WERI-Rb-1 (cell line): ENCODE data around the gene SNU13.
"Not testable (repeated sequence)": the region's sequence is repeated elsewhere in the genome, so short reads cannot be mapped to it uniquely, and the experiment has no call there.

Experiments
- DNase-seq: peaks from one replicate; pipeline ENCODE4 v3.0.0-alpha.2; 2020
- H3K27ac ChIP-seq: fragments of 250-450 bp; sonication (Bioruptor Pico); 2 replicates; pipeline ENCODE4 v1.5.1; 2020; ENCODE audit warnings: mild to moderate bottlenecking, moderate library complexity
- H3K27me3 ChIP-seq: fragments of 250-450 bp; sonication (Bioruptor Pico); 2 replicates; pipeline ENCODE4 v1.5.1; 2021; ENCODE audit warnings: mild to moderate bottlenecking, low read depth, moderate library complexity; ENCODE audit not compliant: insufficient read depth, severe bottlenecking
- H3K36me3 ChIP-seq: fragments of 250-450 bp; sonication (Bioruptor Pico); 2 replicates; pipeline ENCODE4 v1.5.1; 2020; ENCODE audit warnings: mild to moderate bottlenecking, moderate library complexity
- H3K4me3 ChIP-seq: 2 replicates; pipeline ENCODE4 v1.5.1; 2011; ENCODE audit warnings: low read depth, mild to moderate bottlenecking, control low read depth, low read length
- H3K9me3 ChIP-seq: fragments of 250-450 bp; sonication (Bioruptor Pico); 2 replicates; pipeline ENCODE4 v1.5.1; 2021; ENCODE audit warnings: mild to moderate bottlenecking, moderate library complexity; ENCODE audit not compliant: severe bottlenecking
- TF ChIP-seq, protein P1 (sequence below): IDR thresholded peaks from 2 replicates; pipeline ENCODE4 v1.5.1; 2011; ENCODE audit warnings: low read depth, mild to moderate bottlenecking, control low read depth, inconsistent platforms, low read length

Gene SNU13

DNA sequence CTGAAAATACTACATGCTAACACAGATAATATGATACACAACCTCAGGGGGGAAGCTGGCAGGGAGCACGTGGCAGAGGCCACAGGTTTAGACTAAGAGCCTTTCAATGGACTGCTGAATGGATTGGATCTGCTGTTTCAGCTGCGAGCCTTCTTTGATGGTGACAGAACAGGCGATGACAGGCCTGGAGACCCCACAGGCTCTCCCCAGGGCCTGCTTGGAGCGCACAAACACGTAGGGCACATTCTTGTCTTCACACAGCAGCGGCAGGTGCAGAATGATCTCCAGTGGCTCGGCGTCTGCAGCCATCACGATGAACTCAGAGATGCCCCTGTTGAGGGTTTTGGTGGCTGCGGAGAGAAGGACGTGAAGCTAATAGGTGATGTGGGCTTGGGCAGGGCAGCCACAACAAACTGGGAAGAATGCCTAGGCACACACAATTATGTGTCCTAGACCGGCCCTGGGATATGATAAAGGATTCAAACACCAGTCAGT is 13.8 kb downstream of the SNU13 start:
- H3K4me3 ChIP-seq = no peak overlapping the region
- DNase-seq = no peak
- TF ChIP-seq, protein P1, sequence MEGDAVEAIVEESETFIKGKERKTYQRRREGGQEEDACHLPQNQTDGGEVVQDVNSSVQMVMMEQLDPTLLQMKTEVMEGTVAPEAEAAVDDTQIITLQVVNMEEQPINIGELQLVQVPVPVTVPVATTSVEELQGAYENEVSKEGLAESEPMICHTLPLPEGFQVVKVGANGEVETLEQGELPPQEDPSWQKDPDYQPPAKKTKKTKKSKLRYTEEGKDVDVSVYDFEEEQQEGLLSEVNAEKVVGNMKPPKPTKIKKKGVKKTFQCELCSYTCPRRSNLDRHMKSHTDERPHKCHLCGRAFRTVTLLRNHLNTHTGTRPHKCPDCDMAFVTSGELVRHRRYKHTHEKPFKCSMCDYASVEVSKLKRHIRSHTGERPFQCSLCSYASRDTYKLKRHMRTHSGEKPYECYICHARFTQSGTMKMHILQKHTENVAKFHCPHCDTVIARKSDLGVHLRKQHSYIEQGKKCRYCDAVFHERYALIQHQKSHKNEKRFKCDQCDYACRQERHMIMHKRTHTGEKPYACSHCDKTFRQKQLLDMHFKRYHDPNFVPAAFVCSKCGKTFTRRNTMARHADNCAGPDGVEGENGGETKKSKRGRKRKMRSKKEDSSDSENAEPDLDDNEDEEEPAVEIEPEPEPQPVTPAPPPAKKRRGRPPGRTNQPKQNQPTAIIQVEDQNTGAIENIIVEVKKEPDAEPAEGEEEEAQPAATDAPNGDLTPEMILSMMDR = no peak
- no peak overlapping the region for H3K27ac ChIP-seq
- H3K9me3 ChIP-seq = no peaks in the 10 kb centered on the region
- peaks cover 39% of the 10 kb centered on the region for H3K36me3 ChIP-seq
- no peaks in the 10 kb centered on the region for H3K27me3 ChIP-seq

DNA sequence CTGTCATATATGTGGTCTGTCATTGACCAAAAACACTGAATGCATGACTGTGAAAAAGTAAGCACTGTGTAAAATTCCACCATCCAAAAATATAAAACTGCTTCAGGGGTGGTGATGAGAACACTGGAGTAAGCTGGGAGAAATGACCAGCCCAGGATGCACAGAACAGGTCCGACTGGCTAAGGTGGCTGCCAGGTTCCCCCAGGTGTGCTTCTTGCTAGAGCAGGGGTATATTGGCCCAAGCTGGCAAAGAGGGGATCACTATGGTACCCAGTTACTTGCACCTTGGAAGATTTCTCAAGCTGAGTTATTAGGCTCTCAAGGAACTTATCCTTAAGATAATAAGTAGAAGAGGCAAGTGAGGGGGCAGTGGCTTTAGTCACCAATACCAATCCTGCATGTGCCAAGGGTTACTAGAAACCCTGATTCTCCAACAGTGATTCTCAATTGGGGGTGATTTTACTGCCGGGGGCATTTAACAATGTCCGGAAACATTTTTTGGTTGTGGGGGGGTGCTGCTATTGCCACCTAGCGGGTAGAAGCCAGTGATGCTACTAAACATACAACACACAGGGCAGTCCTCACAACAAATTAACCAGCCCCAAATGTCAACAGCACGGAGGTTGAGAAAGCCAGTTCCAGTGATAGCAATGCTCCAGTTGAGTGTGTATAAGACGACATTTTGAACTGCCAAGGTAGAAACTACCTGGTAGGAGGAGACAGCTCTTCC is 15.7 kb downstream of the SNU13 start:
- TF ChIP-seq, protein P1 = no peak
- no peaks in the 10 kb centered on the region for H3K27me3 ChIP-seq
- DNase-seq = no peak
- H3K4me3 ChIP-seq = no peak overlapping the region
- H3K36me3 ChIP-seq = peaks cover 24% of the 10 kb centered on the region
- H3K27ac ChIP-seq = no peak overlapping the region
- H3K9me3 ChIP-seq = no peaks in the 10 kb centered on the region

DNA sequence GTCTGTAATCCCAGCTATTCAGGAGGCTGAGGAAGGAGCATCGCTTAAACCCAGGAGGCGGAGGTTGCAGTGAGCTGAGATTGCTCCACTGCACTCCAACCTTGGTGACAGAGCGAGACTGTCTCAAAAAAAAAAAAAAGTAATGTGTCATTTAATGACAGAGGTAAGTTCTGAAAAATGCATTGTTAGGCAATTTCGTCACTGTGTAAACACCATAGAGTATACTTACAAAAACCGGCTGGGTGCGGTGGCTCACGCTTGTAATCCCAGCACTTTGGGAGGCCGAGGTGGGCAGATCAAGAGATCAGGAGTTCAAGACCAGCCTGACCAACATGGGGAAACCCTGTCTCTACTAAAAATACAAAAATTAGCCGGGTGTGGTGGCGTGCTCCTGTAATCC is 16.6 kb downstream of the SNU13 start:
- not testable (repeated sequence) for DNase-seq, H3K9me3 ChIP-seq, H3K4me3 ChIP-seq, H3K27me3 ChIP-seq, H3K27ac ChIP-seq
- peaks cover 15% of the 10 kb centered on the region for H3K36me3 ChIP-seq

DNA sequence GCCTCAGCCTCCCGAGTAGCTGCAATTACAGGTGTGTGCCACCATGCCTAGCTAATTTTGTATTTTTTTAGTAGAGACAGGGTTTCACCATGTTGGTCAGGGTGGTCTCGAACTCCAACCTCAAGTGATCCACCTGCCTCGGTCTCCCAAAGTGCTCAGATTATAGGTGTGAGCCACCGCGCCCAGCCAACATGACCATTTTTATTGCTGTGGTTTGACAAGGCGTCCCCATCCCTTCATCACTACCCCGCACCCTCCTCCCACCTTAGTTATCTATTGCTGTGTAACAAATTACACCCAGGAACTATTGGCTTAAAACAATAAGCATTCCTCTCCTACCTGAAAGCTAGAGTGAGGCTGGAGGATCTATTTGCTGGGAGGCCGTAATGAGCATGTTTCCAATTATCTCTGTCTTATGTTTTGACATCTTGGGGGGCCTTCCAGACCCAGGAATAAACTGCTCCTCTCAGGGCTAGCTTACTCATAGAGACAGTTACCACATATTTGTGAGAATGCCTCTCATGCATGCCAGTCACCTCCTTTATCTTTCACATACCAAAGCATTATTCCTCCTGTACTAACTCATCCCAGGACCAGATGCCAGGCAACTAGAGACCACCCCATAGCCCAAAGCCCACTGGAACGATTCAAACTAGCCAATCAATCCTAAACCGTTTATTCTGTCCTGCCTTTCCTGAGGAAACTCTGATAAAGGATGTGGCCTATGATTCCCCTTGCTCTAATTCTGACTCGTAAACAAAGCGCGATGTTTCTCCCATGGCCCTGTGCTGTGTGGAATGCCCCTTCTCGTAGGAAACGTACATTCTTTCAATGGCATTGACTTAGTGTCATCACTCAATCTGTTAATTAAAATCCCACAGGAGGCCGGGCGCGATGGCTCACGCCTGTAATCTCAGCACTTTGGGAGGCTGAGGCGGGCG is 19.4 kb downstream of the SNU13 start:
- DNase-seq = no peak
- Histone ChIP-seq H3K27me3 (no peaks in the 10 kb centered on the region), H3K4me3 (no peak overlapping the region), H3K9me3 (no peaks in the 10 kb centered on the region), H3K36me3 (peaks cover 16% of the 10 kb centered on the region), H3K27ac (no peak overlapping the region)
- TF ChIP-seq, protein P1 = no peak

DNA sequence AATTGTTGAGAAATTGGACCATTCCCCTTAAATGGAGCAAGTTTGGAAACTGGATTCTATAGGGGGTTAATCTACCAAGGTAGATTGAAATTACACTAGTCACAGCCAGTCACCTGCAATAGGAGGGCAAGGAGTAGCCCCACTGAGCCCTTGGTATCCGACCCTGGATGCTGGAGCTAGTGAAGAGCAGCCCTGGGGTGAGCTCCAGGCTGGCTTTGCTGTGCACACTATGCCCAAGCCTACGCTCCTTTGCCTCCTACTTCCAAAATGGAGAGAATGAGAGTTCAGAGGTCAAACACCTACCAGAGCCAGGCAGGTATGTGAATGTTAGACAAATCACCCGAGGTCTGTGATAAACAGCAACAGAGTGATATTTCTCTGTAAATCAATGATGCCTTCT is 23.7 kb downstream of the SNU13 start:
- TF ChIP-seq, protein P1 = no peak
- Histone ChIP-seq H3K9me3 (no peaks in the 10 kb centered on the region), H3K4me3 (no peak overlapping the region), H3K36me3 (peaks cover 56% of the 10 kb centered on the region), H3K27me3 (no peaks in the 10 kb centered on the region), H3K27ac (no peak overlapping the region)
- no peak for DNase-seq

DNA sequence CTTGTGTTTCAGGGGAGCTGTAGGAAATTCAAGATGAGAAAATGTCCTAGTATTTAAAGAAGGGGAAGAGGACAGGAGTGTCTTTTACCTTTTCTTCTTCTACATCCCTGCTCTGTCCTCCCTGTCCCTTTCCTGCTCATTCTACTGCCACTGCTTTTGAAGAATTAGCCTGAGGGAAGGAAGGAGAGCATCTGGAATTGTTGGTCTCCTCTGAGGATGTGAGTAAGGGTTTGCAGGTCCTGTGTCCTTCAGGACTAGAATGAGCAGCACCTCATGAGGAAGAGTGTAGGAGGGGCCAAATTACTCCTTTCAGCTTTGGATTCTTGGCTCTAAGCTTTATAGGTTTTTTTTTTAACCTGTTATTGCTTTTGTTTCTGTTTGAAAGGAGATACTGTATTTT is 24.2 kb downstream of the SNU13 start:
- TF ChIP-seq, protein P1 = no peak
- Histone ChIP-seq H3K27ac (no peak overlapping the region), H3K36me3 (peaks cover 60% of the 10 kb centered on the region), H3K9me3 (no peaks in the 10 kb centered on the region), H3K27me3 (no peaks in the 10 kb centered on the region), H3K4me3 (no peak overlapping the region)
- DNase-seq = no peak

DNA sequence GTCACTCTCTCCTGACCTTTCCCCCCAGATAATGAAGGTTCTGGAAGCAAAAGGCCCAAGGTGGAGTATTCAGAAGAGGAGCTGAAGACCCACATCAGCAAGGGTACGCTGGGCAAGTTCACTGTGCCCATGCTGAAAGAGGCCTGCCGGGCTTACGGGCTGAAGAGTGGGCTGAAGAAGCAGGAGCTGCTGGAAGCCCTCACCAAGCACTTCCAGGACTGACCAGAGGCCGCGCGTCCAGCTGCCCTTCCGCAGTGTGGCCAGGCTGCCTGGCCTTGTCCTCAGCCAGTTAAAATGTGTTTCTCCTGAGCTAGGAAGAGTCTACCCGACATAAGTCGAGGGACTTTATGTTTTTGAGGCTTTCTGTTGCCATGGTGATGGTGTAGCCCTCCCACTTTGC is 25.1 kb downstream of the SNU13 start:
- H3K36me3 ChIP-seq = peaks cover 69% of the 10 kb centered on the region
- not testable (repeated sequence) for H3K27me3 ChIP-seq, DNase-seq, H3K27ac ChIP-seq, H3K9me3 ChIP-seq, H3K4me3 ChIP-seq
